Stimulated activated CD8-positive, alpha-beta memory T cell treated with anti-CD3 and anti-CD28 coated beads, Interleukin-4, amount 100 ng/mL, for 1 hour (primary cell): Measurements from ENCODE around the gene CDCA3.

Source experiments
- DNase-seq, 2 donors: peaks; one replicate each; pipeline ENCODE4 v3.0.0-alpha.2; 2020; ENCODE audit warnings: low read depth in 2 of 2, low spot score in 1 of 2

The CDCA3 gene

DNA sequence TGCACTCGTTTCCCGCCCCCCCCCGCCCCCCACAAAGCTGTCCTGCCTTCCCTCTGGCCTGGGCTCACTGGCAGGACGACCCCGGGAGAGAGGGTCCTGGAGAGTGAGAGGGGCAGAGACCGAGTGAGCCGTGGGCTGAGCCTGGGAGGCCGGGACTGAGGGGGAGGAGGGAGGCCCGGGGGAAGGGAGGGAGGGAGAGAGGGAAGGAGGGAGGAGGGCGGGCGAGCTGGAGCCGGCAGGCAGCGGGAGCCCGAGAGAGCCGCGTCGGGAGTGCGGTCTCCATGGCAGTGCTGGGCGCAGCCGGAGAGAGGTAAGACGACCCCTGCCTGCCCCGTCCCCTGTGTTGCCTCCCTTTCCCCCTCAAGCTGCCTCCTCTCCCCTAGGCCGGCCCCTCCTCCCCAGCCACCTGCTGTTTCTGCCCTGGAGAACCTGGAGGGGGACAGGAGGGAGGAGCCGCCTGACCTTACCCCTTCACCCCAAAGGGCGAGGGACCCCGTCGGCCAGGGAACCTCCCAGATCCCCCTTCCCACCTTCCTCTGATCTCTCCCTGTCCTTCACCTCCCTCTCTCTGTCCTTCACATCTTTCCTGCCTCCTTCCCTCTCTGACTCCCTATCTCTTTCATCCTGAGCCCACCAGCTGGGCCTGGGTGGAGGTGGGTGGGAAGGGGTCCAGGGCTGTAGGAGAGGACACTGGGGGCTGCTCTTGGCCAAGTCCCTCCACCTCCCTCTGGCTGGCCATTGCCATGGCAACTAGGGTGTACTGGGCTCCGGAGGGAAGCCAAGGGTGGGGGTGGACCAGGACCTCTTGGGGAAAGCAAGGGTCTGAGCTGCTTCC is 29.3 kb downstream of the CDCA3 start, which contains the start of gene GPR162:
Gene GPR162, plus strand, starts transcription at position 231 of the 835 bp plus-strand sequence. CDS start 2,078 bp downstream, outside the sequence.
- no peak for DNase-seq

DNA sequence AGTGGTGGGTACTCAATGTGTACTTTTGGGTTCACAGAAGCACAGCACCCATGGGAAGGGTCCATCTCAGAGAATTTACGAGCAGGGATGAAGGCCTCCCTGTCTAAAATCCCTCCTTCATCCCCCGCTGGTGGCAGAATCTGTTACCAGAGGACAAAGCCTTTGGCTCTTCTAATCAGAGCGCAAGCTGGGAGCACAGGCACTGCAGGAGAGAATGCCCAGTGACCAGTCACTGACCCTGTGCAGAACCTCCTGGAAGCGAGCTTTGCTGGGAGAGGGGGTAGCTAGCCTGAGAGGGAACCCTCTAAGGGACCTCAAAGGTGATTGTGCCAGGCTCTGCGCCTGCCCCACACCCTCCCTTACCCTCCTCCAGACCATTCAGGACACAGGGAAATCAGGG is 30.9 kb downstream of the CDCA3 start:
- DNase-seq: no peak

DNA sequence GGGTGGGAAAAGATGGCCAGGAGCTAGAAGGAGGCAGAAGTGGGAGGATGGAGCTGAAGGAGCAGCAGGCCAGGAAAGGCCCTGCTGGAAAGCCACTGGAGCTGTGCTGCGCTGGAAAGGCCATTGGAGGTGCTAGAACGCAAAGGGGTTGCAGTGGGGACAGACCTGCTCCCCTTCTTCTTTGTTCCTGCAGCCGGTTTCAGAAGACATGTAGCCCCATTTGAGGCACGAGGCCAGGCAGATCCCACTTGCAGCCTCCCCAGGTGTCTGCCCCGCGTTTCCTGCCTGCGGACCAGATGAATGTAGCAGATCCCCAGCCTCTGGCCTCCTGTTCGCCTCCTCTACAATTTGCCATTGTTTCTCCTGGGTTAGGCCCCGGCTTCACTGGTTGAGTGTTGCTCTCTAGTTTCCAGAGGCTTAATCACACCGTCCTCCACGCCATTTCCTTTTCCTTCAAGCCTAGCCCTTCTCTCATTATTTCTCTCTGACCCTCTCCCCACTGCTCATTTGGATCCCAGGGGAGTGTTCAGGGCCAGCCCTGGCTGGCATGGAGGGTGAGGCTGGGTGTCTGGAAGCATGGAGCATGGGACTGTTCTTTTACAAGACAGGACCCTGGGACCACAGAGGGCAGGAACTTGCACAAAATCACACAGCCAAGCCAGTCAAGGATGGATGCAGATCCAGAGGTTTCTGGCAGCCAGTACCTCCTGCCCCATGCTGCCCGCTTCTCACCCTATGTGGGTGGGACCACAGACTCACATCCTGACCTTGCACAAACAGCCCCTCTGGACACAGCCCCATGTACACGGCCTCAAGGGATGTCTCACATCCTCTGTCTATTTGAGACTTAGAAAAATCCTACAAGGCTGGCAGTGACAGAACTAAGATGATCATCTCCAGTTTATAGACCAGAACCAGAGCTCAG is 31.7 kb downstream of the CDCA3 start:
- no peak for DNase-seq

DNA sequence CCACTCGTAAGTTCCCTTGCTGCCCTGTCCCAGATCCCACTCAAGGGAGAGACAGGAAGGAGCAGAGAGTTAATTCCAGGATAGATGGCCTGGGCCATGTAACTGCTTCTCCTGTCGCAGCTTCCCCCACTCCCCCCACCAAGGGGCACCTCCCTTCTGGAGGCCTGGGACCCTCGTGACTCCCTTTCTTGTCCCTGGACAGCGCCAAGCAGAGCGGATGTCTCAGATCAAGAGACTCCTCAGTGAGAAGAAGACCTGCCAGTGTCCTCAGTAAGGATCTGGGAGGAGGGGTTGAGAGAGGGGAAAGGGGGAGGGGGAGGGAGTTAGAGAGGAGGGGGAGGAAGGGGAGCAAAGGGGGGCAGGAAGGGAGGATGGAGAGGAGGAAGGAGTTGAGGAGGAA is 32.4 kb downstream of the CDCA3 start:
- no peak for DNase-seq

DNA sequence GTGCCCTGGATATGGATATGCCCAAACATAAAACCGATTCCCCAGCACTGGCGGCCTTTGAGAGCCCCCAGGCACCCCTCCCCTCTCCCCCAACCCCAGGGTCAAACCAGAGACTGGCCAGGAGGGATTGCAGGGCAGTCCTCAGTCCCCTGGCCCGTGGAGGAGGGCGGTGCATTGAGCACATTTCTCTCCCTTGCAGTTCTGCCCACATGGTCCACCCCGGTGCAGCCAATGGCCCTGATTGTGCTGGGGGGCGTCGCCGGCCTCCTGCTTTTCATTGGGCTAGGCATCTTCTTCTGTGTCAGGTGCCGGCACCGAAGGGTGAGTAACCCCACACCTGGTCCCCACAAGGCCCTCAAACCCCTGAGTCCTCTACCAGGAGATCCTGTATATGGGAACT is 32.9 kb downstream of the CDCA3 start:
- no peak for DNase-seq

DNA sequence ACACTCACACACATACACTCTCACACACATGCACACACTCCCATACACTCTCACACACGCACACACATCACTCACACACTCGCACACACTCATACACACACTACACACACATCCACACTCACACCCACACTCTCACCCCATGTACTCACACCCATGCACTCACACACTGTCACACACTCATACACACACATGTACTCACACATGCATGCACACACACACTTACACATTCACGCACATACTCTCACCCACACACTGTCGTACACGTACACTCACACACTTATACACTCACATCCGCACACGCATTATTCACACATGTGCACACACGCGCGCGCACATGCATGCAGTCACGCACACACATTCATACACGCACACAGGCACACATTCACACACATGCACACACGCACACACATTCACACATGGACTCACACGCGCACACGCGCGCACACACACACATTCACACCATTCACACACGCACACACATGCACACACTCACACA is 33.4 kb downstream of the CDCA3 start:
- no peak for DNase-seq

DNA sequence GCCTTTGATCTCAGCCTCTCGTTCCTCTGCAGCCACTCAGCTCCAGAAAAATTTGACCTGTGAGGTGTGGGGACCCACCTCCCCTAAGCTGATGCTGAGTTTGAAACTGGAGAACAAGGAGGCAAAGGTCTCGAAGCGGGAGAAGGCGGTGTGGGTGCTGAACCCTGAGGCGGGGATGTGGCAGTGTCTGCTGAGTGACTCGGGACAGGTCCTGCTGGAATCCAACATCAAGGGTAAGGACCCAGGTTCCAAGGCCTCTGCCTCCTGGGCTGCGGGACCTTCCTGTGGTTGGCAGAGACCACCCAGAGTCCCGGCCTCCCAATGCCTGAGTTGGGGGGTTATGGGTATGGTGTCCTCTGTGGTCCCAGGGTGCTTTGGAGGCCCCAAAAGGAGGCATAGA is 34.0 kb downstream of the CDCA3 start:
- no peak for DNase-seq

DNA sequence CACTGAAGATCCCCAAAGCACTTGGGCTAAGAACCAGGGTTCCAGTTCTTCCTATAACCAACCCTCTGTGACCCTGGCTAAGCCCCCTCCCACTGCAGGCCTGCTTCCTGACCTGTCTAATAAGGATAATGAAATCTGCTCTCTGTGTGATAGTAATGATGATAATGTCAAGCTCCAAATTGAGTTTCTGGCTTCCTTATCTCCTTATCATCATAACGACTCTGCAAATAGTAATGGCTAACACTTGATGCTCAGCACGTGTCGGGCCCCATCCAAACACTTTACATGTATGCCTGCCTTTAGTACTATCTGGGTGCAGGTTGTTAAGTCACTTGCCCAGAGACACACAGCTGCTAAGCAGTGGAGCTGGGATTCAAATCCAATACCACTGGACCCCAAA is 34.5 kb downstream of the CDCA3 start:
- no peak for DNase-seq

DNA sequence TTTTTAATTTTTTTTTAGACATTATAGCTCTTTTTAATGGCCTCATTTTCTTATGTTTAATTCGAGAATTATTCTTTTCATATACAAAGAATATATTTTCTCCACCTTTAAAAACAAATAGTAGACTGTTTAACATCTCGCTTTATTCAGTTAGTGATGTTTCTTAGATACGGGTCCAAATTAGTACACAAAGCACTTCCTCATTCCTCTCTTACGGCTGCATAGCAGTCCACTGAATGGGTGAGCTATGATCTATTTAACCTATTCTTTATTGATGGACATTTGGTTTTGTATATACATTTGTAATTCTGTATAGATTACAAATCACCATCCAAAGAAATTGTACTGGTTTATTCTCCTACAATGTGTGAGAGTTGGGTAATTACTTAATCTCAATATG is 37.7 kb downstream of the CDCA3 start:
- DNase-seq: no peak

DNA sequence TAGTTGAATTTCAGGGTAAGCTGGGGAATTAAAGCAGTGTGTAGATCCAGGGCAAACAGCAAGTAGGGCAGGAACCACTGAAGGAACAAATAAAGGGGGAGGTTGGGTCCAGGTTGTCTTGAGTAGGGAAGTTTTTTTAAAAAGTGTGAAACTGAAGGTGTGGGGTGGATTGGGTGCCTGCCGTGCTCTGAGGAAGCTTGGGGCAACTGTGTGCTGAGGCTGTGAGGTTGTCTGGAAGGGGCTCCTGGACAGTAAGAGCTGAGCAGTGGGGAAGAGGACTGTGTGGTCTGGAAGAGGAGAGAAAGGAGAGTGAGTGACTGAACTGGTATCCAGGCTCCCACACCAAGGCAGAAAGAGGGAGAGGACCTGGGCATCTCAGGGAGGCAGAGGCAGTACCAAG is 40.3 kb downstream of the CDCA3 start:
- DNase-seq: no peak

DNA sequence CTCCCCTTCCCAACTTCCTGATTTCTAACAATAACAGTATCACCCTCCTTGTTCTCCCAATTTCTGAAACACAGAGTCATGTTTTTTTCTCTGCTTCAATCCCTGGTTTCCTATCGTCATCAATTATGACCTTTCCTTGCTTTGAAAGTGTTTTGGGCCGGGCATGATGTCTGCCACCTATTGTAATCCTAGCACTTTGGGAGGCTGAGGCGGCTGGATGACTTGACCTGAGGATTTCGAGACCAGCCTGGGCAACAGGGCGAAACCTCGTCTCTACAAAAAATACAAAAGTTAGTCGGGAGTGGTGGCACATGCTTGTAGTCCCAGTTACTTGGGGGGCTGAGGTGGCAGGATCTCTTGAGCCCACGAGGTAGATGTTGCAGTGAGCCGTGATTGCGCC is 42.0 kb downstream of the CDCA3 start:
- DNase-seq: no peak

DNA sequence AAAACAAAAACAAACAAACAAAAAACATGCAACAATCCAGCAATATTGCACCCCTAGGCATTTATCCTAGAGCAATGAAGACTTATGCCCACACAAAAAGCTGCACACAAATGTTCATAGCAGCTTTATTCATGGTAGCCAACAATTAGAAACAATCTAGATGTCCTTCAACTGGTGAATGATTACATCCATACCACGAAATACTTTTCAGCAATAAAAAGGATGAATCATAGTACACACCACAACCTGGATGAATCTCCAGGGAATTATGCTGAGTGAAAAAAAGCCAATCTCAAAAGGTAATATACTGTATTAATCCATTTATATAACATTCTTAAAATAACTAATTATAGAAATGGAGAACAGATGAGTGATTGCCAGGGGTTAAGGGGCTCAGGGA is 43.9 kb downstream of the CDCA3 start:
- DNase-seq: no peak

DNA sequence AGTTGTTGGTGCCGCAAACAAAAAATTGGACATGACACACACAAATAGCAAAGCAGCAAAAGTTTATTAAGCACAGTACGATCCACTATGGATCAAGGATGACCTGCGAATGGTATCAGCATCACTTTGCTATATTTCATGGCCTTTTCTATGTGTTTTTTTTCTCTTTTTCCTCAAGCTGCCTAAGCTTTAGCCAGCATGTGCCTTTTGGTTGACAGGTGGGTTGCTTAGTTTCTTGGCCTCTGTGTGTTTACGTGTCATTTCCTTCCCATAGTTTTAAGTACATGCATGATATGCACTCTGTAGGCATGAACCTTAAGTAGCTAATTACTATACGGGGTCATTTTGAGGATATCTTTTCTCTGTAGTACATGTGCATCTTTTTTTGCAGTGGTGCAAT is 51.9 kb downstream of the CDCA3 start:
- no peak for DNase-seq
